B cell (primary cell): Measurements from ENCODE around the gene SDK2.

Experiments
- EZH2 ChIP-seq: IDR thresholded peaks from 2 replicates; pipeline ENCODE4 v1.6.1; 2012; ENCODE audit warnings: borderline replicate concordance, low read depth, mild to moderate bottlenecking, moderate library complexity, low read length; ENCODE audit not compliant: insufficient read depth, poor library complexity, severe bottlenecking
- TF ChIP-seq, protein P1 (sequence below): fragments of 200-600 bp; IDR thresholded peaks from one replicate; pipeline ENCODE4 v1.8.0; 2022; ENCODE audit warnings: antibody characterized with exemption, mild to moderate bottlenecking

DNA sequence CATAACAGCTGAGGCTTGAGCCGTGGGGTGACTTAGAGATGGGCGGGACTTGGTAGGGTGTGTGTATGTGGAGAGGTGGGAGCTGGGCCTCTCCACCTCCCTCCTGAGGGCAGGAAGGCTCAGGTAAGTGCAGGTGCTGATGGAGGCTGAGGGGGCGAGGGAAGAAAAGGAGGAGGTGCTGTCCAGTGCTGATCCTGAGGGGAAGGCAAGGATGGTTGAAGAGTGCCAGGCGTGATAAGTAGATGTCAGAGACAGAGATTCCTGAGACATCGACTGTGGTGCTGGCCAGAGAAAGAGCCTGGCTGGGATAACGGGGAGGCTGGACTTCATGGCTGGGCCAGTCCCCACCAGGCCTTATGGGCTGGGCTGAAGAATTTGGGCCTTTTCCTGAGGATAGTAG lies 159.1 kb downstream of the SDK2 start:
- TF ChIP-seq, protein P1, sequence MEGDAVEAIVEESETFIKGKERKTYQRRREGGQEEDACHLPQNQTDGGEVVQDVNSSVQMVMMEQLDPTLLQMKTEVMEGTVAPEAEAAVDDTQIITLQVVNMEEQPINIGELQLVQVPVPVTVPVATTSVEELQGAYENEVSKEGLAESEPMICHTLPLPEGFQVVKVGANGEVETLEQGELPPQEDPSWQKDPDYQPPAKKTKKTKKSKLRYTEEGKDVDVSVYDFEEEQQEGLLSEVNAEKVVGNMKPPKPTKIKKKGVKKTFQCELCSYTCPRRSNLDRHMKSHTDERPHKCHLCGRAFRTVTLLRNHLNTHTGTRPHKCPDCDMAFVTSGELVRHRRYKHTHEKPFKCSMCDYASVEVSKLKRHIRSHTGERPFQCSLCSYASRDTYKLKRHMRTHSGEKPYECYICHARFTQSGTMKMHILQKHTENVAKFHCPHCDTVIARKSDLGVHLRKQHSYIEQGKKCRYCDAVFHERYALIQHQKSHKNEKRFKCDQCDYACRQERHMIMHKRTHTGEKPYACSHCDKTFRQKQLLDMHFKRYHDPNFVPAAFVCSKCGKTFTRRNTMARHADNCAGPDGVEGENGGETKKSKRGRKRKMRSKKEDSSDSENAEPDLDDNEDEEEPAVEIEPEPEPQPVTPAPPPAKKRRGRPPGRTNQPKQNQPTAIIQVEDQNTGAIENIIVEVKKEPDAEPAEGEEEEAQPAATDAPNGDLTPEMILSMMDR, result no peak
- no peak for TF ChIP-seq EZH2
